K562 (cell line): ENCODE results near the gene BZW1. TPM values are rescaled to one million over a fixed set of nuclear protein-coding genes. Genes with fewer than 3 reads are reported as not detected.

Experiments used
- BCLAF1 ChIP-seq, 2 experiments: fragments of 450-650 bp in 1 of 2; IDR thresholded peaks; 2 replicates each; pipeline ENCODE4 v1.6.1; 2011 to 2017; ENCODE audit warnings: low read depth in 2 of 2, antibody characterized with exemption in 1 of 2, borderline replicate concordance in 1 of 2, low read length in 1 of 2, mild to moderate bottlenecking in 1 of 2, mixed read lengths in 1 of 2; ENCODE audit not compliant: control insufficient read depth in 1 of 2
- BRCA1 ChIP-seq, 2 experiments: fragments of 450-650 bp in 1 of 2; sonication (generic) in 1 of 2; formaldehyde crosslinking in 1 of 2; IDR thresholded peaks; 2 replicates each; pipeline versions ENCODE4 v1.5.0 to v1.6.1; 2017 to 2020; ENCODE audit warnings: mild to moderate bottlenecking in 1 of 2, missing genetic modification reagents in 1 of 2
- CBX8 ChIP-seq: fragments of 200-600 bp; sonication (generic); IDR thresholded peaks from 2 replicates; pipeline ENCODE4 v1.6.1; 2012; ENCODE audit warnings: borderline replicate concordance, mixed run types, low read depth, mild to moderate bottlenecking, moderate library complexity, mixed read lengths, low read length, control low read depth, inconsistent platforms; ENCODE audit not compliant: poor library complexity, severe bottlenecking; ENCODE audit errors: extremely low read depth
- CHD4 ChIP-seq: fragments of 200-600 bp; sonication (generic); IDR thresholded peaks from 3 replicates; pipeline ENCODE4 v1.6.1; 2012; ENCODE audit warnings: low read depth, mild to moderate bottlenecking, mixed read lengths, low read length, inconsistent platforms; ENCODE audit not compliant: insufficient read depth, insufficient replicate concordance, poor library complexity, severe bottlenecking
- ETV6 ChIP-seq, 3 experiments: fragments of 150-350 bp in 1 of 3; sonication (generic) in 1 of 3; formaldehyde crosslinking in 1 of 3; IDR thresholded peaks; 2 replicates each; pipeline versions ENCODE4 v1.6.1 to v1.8.0; 2014 to 2022; ENCODE audit warnings: borderline replicate concordance in 2 of 3, low read depth in 2 of 3, antibody characterized with exemption in 1 of 3, low read length in 1 of 3, mild to moderate bottlenecking in 1 of 3, missing genetic modification reagents in 1 of 3
- HDAC8 ChIP-seq: fragments of 450-650 bp; IDR thresholded peaks from 2 replicates; pipeline ENCODE4 v1.6.1; 2016; ENCODE audit warnings: mild to moderate bottlenecking, missing genetic modification characterization, moderate library complexity, missing compliant biosample characterization
- NELFE ChIP-seq: IDR thresholded peaks from 2 replicates; pipeline ENCODE4 v1.6.1; 2011; ENCODE audit warnings: mild to moderate bottlenecking; ENCODE audit not compliant: insufficient read depth, insufficient read length
- NEUROD1 ChIP-seq: fragments of 150-350 bp; IDR thresholded peaks from 2 replicates; pipeline ENCODE4 v1.6.1; 2014; ENCODE audit warnings: borderline replicate concordance, low read length, low read depth; ENCODE audit not compliant: partially characterized antibody
- NUFIP1 ChIP-seq: fragments of 450-650 bp; IDR thresholded peaks from 2 replicates; pipeline ENCODE4 v1.6.1; 2018; ENCODE audit not compliant: partially characterized antibody
- PHB ChIP-seq: fragments of 250-450 bp; sonication (Bioruptor Pico); IDR thresholded peaks from 2 replicates; pipeline ENCODE4 v1.5.0; 2021
- POU5F1 ChIP-seq: fragments of 150-350 bp; IDR thresholded peaks from 2 replicates; pipeline ENCODE4 v1.6.1; 2014; ENCODE audit warnings: borderline replicate concordance, low read length, low read depth, mild to moderate bottlenecking; ENCODE audit not compliant: partially characterized antibody
- SIN3A ChIP-seq, 2 experiments: fragments of 150-350 bp in 1 of 2; IDR thresholded peaks; 2 replicates each; pipeline ENCODE4 v1.6.1; 2011 to 2016; ENCODE audit warnings: borderline replicate concordance in 2 of 2, low read depth in 2 of 2, low read length in 2 of 2, mild to moderate bottlenecking in 2 of 2, moderate library complexity in 2 of 2; ENCODE audit not compliant: control insufficient read depth in 1 of 2
- SMARCA5 ChIP-seq: fragments of 450-650 bp; IDR thresholded peaks from 2 replicates; pipeline ENCODE4 v1.6.1; 2016
- SRF ChIP-seq, 2 experiments: fragments of 250-450, 450-650 bp in 1 of 2; sonication (Bioruptor Pico) in 1 of 2; sonication (generic) in 1 of 2; formaldehyde crosslinking; IDR thresholded peaks; 2 replicates each; pipeline versions ENCODE4 v1.5.0 to v1.5.1; 2020 to 2022; ENCODE audit warnings: mild to moderate bottlenecking in 1 of 2, missing genetic modification reagents in 1 of 2
- ZBTB33 ChIP-seq: sonication (generic); formaldehyde crosslinking; IDR thresholded peaks from 2 replicates; pipeline ENCODE4 v1.8.1; 2023; ENCODE audit warnings: mild to moderate bottlenecking, missing genetic modification reagents
- ZBTB5 ChIP-seq: fragments of 450-650 bp; IDR thresholded peaks from 2 replicates; pipeline ENCODE4 v1.6.1; 2017; ENCODE audit warnings: antibody characterized with exemption
- ZNF253 ChIP-seq: fragments of 250-450 bp; sonication (Bioruptor Pico); conservative IDR thresholded peaks from 2 replicates; pipeline ENCODE4 v1.6.1; 2021; ENCODE audit warnings: mild to moderate bottlenecking
- polyA plus RNA-seq, 8 experiments: library from polyadenylated mRNA; depleted of rRNA in 4 of 8; stranded (reverse) in 5 of 8; unstranded in 3 of 8; fragments of >200 nt; fragmentation: Nextera tagmentation in 2 of 8; fragmentation: Illumina TruSeq in 1 of 8; extraction: Ambion mirVana in 2 of 8; extraction: Trizol in 1 of 8; gene quantifications; 2 replicates each; pipeline versions ENCODE4 v1.2.1 to v1.2.3, GENCODE V29; 2011 to 2014; ENCODE audit warnings: inconsistent platforms in 1 of 8, missing spikeins in 1 of 8
- total RNA-seq, 7 experiments: library from RNA; depleted of rRNA in 6 of 7; stranded (reverse); fragments of >200 nt in 6 of 7; fragmentation: Illumina TruSeq in 2 of 7; extraction: Trizol in 2 of 7; gene quantifications; 2 replicates each; pipeline versions ENCODE4 v1.2.1 to v1.2.3, GENCODE V29; 2011 to 2021; ENCODE audit warnings: low replicate concordance in 1 of 7

BZW1 gene
- total and polyA plus RNA-seq, 9 of the 15 experiments (the other 6 are each of a cell fraction or from before 2014, with no cell fraction given): 110 to 244 (median 198) TPM

GRCh38 chr2:200812122-200813022 lies 662 bp downstream of the BZW1 start (continued):
- TF ChIP-seq NEUROD1 (peak; percentile 21), BCLAF1 (IDR thresholded peaks at IDR 0.05; ENCODE audit: borderline replicate concordance in 1 of 2, control insufficient read depth in 1 of 2, low read depth in 2 of 2, low read length in 1 of 2) (no peak), ZBTB5 (no peak), POU5F1 (no peak), NUFIP1 (no peak), NELFE (no peak), SRF (CRISPR knock-in tag; IDR thresholded peaks at IDR 0.05) (no peak), HDAC8 (tag) (no peak), CBX8 (no peak), ZBTB33 (no peak), ZNF253 (CRISPR knock-in tag) (no peak), CHD4 (no peak), ETV6 (IDR thresholded peaks at IDR 0.05; ENCODE audit: borderline replicate concordance in 1 of 2, low read depth in 2 of 2, low read length in 1 of 2) (no peak), ETV6 (CRISPR knock-in tag; IDR thresholded peaks at IDR 0.05; ENCODE audit: borderline replicate concordance) (no peak), SIN3A (IDR thresholded peaks at IDR 0.05; ENCODE audit: borderline replicate concordance in 2 of 2, control insufficient read depth in 1 of 2, low read depth in 2 of 2, low read length in 2 of 2) (0 out of 4 replicates have a peak, but pooled peaks of 1 of the 2 experiments have one; percentile 4), PHB (CRISPR knock-in tag) (no peak), BRCA1 (IDR thresholded peaks at IDR 0.05) (no peak), BRCA1 (CRISPR knock-in tag; IDR thresholded peaks at IDR 0.05) (peak; percentile 79; the same call in 1 of the 2 replicates), SMARCA5 (no peak)
